HCT116 (cell line): ENCODE data around the gene CDYL. TPM values are rescaled to one million over a fixed set of nuclear protein-coding genes. Genes with fewer than 3 reads are reported as not detected.

ENCODE experiments used
- ATAC-seq: fragments of 200-7000 bp; cut with Tn5 transposase; 2 replicates; pipeline ENCODE4 v1.9.1; 2020; ENCODE audit warnings: mild to moderate bottlenecking, moderate library complexity
- BruUV-seq: library from RNA; stranded (reverse); fragments of 400-500 nt; replicated peaks from 2 replicates; lab custom pipeline; 2021; lab: Mats Ljungman, UMichigan
- CTCF ChIA-PET: fragments of 300-600 bp; sonication (Branson Sonifier 250); formaldehyde crosslinking; loops from one replicate; lab custom pipeline; 2021; ENCODE audit warnings: antibody characterized with exemption; lab: Charles Lee
- POLR2A ChIA-PET: fragments of 300-600, 350-600 bp; sonication (Branson Sonifier 250); formaldehyde crosslinking; loops from one replicate; lab custom pipeline; 2021; ENCODE audit warnings: antibody characterized with exemption; lab: Charles Lee
- RAD21 ChIA-PET, 2 experiments: fragments of 300-600 bp; sonication (Branson Sonifier 250); formaldehyde crosslinking; loops; one replicate each; lab custom pipeline; 2023; ENCODE audit warnings: low total read pairs in 2 of 2; ENCODE audit not compliant: uncharacterized antibody in 2 of 2, unreplicated experiment in 2 of 2, low non-redundant PET in 1 of 2; lab: Charles Lee
- DNase-seq: peaks from one replicate; pipeline ENCODE4 v3.0.0-alpha.2; 2010; ENCODE audit warnings: low read depth, low spot score
- H2AFZ ChIP-seq: fragments of 200-600 bp; shearing (Covaris generic), sonication (generic); 2 replicates; pipeline ENCODE4 v1.6.1; 2017; ENCODE audit warnings: low read depth, mixed run types, mixed read lengths, antibody characterized with exemption, low read length; ENCODE audit not compliant: poor library complexity, severe bottlenecking
- H3K27ac ChIP-seq: 2 replicates; pipeline ENCODE4 v1.5.1; 2012; ENCODE audit warnings: low read depth, low read length
- H3K27me3 ChIP-seq: fragments of 200-600 bp; sonication (generic); 2 replicates; pipeline ENCODE4 v1.6.1; 2016; ENCODE audit warnings: mixed run types, low read length, mixed read lengths; ENCODE audit not compliant: insufficient read depth
- H3K36me3 ChIP-seq, 2 experiments: fragments of 200-500 bp in 1 of 2; fragments of 200-600 bp in 1 of 2; sonication (Bioruptor generic) in 1 of 2; sonication (generic) in 1 of 2; 2 replicates each; pipeline versions ENCODE4 v1.5.1 to v1.6.1; 2014 to 2016; ENCODE audit warnings: low read length in 2 of 2, inconsistent platforms in 1 of 2, mixed read lengths in 1 of 2, mixed run types in 1 of 2; ENCODE audit not compliant: insufficient read depth in 2 of 2, control insufficient read depth in 1 of 2
- H3K4me1 ChIP-seq, 2 experiments: fragments of 200-600 bp in 1 of 2; sonication (generic) in 1 of 2; 2 replicates each; pipeline versions ENCODE4 v1.5.1 to v1.6.1; 2012 to 2017; ENCODE audit warnings: low read length in 2 of 2, inconsistent platforms in 1 of 2, mild to moderate bottlenecking in 1 of 2, mixed read lengths in 1 of 2, mixed run types in 1 of 2, moderate library complexity in 1 of 2; ENCODE audit not compliant: insufficient read depth in 2 of 2, control insufficient read depth in 1 of 2
- H3K4me2 ChIP-seq: fragments of 200-600 bp; sonication (generic); 2 replicates; pipeline ENCODE4 v1.6.1; 2017; ENCODE audit warnings: mixed run types, low read length, mixed read lengths
- H3K4me3 ChIP-seq, 2 experiments: fragments of 200-600 bp in 1 of 2; sonication (generic) in 1 of 2; replicated peaks in 1 of 2; 2 replicates each; pipeline ENCODE4 v1.5.1; 2011 to 2016; ENCODE audit warnings: low read length in 2 of 2, control low read depth in 1 of 2, low read depth in 1 of 2, mild to moderate bottlenecking in 1 of 2, mixed read lengths in 1 of 2, mixed run types in 1 of 2
- H3K79me2 ChIP-seq: fragments of 200-600 bp; sonication (generic); 2 replicates; pipeline ENCODE4 v1.6.1; 2017; ENCODE audit warnings: mild to moderate bottlenecking, mixed run types, low read length, moderate library complexity, mixed read lengths; ENCODE audit not compliant: insufficient read depth
- H3K9ac ChIP-seq: fragments of 200-600 bp; sonication (generic); 2 replicates; pipeline ENCODE4 v1.6.1; 2016; ENCODE audit warnings: low read length, mixed read lengths
- H3K9me2 ChIP-seq: fragments of 200-600 bp; sonication (generic), shearing (Covaris generic); 2 replicates; pipeline ENCODE4 v1.6.1; 2017; ENCODE audit warnings: mixed run types, mild to moderate bottlenecking, moderate library complexity; ENCODE audit not compliant: insufficient read depth
- H3K9me3 ChIP-seq, 2 experiments: fragments of 200-500 bp in 1 of 2; fragments of 200-600 bp in 1 of 2; sonication (Bioruptor generic) in 1 of 2; sonication (generic) in 1 of 2; 2 replicates each; pipeline ENCODE4 v1.6.1; 2014 to 2017; ENCODE audit warnings: low read length in 2 of 2, mixed read lengths in 2 of 2, inconsistent platforms in 1 of 2, low read depth in 1 of 2, mild to moderate bottlenecking in 1 of 2, mixed run types in 1 of 2, moderate library complexity in 1 of 2; ENCODE audit not compliant: control insufficient read depth in 1 of 2, insufficient read depth in 1 of 2
- H4K20me1 ChIP-seq: fragments of 200-600 bp; sonication (generic), shearing (Covaris generic); 2 replicates; pipeline ENCODE4 v1.6.1; 2017; ENCODE audit warnings: mixed run types, mild to moderate bottlenecking, moderate library complexity; ENCODE audit not compliant: insufficient read depth
- EGR1 ChIP-seq: IDR thresholded peaks from 2 replicates; pipeline ENCODE4 v1.6.1; 2012; ENCODE audit warnings: low read depth
- ELF1 ChIP-seq: IDR thresholded peaks from 2 replicates; pipeline ENCODE4 v1.6.1; 2012; ENCODE audit warnings: low read depth, borderline replicate concordance
- EZH2phosphoT487 ChIP-seq: fragments of 200-600 bp; IDR thresholded peaks from 2 replicates; pipeline ENCODE4 v1.6.1; 2018; ENCODE audit warnings: antibody characterized with exemption, borderline replicate concordance
- FOSL1 ChIP-seq: IDR thresholded peaks from 2 replicates; pipeline ENCODE4 v1.6.1; 2012; ENCODE audit warnings: low read depth
- POLR2A ChIP-seq: IDR thresholded peaks from 2 replicates; pipeline ENCODE4 v1.7.0; 2011; ENCODE audit warnings: borderline replicate concordance; ENCODE audit not compliant: insufficient read depth, insufficient read length; ENCODE audit errors: extremely low read depth
- POLR2AphosphoS5 ChIP-seq: IDR thresholded peaks from 2 replicates; pipeline ENCODE4 v1.6.1; 2011; ENCODE audit warnings: mild to moderate bottlenecking, low read depth, low read length, moderate library complexity
- SIN3A ChIP-seq: IDR thresholded peaks from 2 replicates; pipeline ENCODE4 v1.6.1; 2012; ENCODE audit warnings: low read depth
- SP1 ChIP-seq: IDR thresholded peaks from 2 replicates; pipeline ENCODE4 v1.6.1; 2012; ENCODE audit warnings: low read depth
- SRF ChIP-seq: IDR thresholded peaks from 2 replicates; pipeline ENCODE4 v1.6.1; 2012; ENCODE audit warnings: low read depth
- TCF7L2 ChIP-seq: IDR thresholded peaks from 2 replicates; pipeline ENCODE4 v1.7.0; 2011; ENCODE audit warnings: borderline replicate concordance, inconsistent platforms; ENCODE audit not compliant: insufficient read depth, insufficient read length; ENCODE audit errors: extremely low read depth
- YY1 ChIP-seq: IDR thresholded peaks from 2 replicates; pipeline ENCODE4 v1.6.1; 2011; ENCODE audit warnings: low read length, low read depth, moderate library complexity, mild to moderate bottlenecking; ENCODE audit not compliant: insufficient replicate concordance; ENCODE audit errors: extremely low read depth
- ZBTB33 ChIP-seq: IDR thresholded peaks from 2 replicates; pipeline ENCODE4 v1.6.1; 2011; ENCODE audit warnings: mild to moderate bottlenecking, low read length, moderate library complexity; ENCODE audit not compliant: insufficient replicate concordance; ENCODE audit errors: extremely low read depth
- ZFX ChIP-seq: fragments of 450-650 bp; IDR thresholded peaks from 2 replicates; pipeline ENCODE4 v1.6.1; 2017
- intact Hi-C: fragments of 100-400 bp; cut with micrococcal nuclease; formaldehyde crosslinking; loops from 2 replicates; pipeline ENCODE4 v1.10.0; 2022
- total RNA-seq: library from RNA; stranded (reverse); gene quantifications from one replicate; pipeline ENCODE4 v1.2.1, GENCODE V29; 2021; ENCODE audit not compliant: unreplicated experiment

CDYL gene
- total RNA-seq, 1 experiment from 2014 or later: 42.6 TPM

- intact Hi-C loops: no loop called here
- POLR2A ChIA-PET: no interaction called here
- TF ChIP-seq SRF (no peak), EZH2phosphoT487 (no peak), ZFX (no peak), FOSL1 (no peak), EGR1 (no peak), POLR2AphosphoS5 (no peak), ZBTB33 (no peak), ELF1 (no peak), TCF7L2 (no peak), YY1 (no peak), POLR2A (no peak), SIN3A (no peak), SP1 (no peak)
- BruUV-seq: no TSS peak
- no peak overlapping the region for H3K4me3 ChIP-seq
- no peak for ATAC-seq
- H3K9me2 ChIP-seq: no peaks in the 10 kb centered on the region
- no peaks in the 10 kb centered on the region for H3K4me1 ChIP-seq
- RAD21 ChIA-PET: no interaction called here
- no peaks in the 10 kb centered on the region for H3K9me3 ChIP-seq
- no peak overlapping the region for H3K9ac ChIP-seq
- H3K27ac ChIP-seq: no peak overlapping the region
- no peak overlapping the region for H3K4me2 ChIP-seq
- no peaks in the 10 kb centered on the region; the same call in 1 of the 2 replicates for H4K20me1 ChIP-seq
- CTCF ChIA-PET: no interaction called here
- no peak overlapping the region for H2AFZ ChIP-seq
- H3K27me3 ChIP-seq: no peaks in the 10 kb centered on the region
- DNase-seq: no peak
- peaks cover 43% of the 10 kb centered on the region for H3K79me2 ChIP-seq
- H3K36me3 ChIP-seq: no peaks in the 10 kb centered on the region
Measured at GRCh38 chr6:4904461-4905025, 128.3 kb downstream of the CDYL start.
